GM21367 (cell line): Measurements from ENCODE around the gene CFAP58.

Source experiments
- ATAC-seq: cut with Tn5 transposase; IDR thresholded peaks from one replicate; pipeline ENCODE4 v1.9.1; 2021; ENCODE audit not compliant: unreplicated experiment

CFAP58 gene

GRCh38 chr10:104321725-104322415 lies 31.8 kb upstream of the CFAP58 start:
- peak; percentile 3 for ATAC-seq

- ATAC-seq, result peak; percentile 30
Observed at GRCh38 chr10:104322416-104322782, 31.2 kb upstream of the CFAP58 start.

GRCh38 chr10:104323085-104323484 lies 30.5 kb upstream of the CFAP58 start:
- ATAC-seq, result no peak

- ATAC-seq, result no peak
Observed at GRCh38 chr10:104323760-104324201, 29.9 kb upstream of the CFAP58 start.

- ATAC-seq, result no peak
Observed at GRCh38 chr10:104324221-104324686, 29.4 kb upstream of the CFAP58 start.

GRCh38 chr10:104324931-104325330 lies 28.7 kb upstream of the CFAP58 start:
- no peak for ATAC-seq

- no peak for ATAC-seq
Observed at GRCh38 chr10:104325436-104326435, 27.9 kb upstream of the CFAP58 start.

GRCh38 chr10:104326991-104327610 lies 26.5 kb upstream of the CFAP58 start:
- ATAC-seq, result no peak

- ATAC-seq, result no peak
Observed at GRCh38 chr10:104327745-104328645, 25.6 kb upstream of the CFAP58 start.

GRCh38 chr10:104328646-104328895 lies 25.1 kb upstream of the CFAP58 start:
- ATAC-seq, result no peak

- peak; percentile 44 for ATAC-seq
Observed at GRCh38 chr10:104328896-104329710, 24.5 kb upstream of the CFAP58 start.

- no peak for ATAC-seq
Observed at GRCh38 chr10:104329735-104330134, 23.9 kb upstream of the CFAP58 start.

GRCh38 chr10:104330168-104331110 lies 23.2 kb upstream of the CFAP58 start:
- no peak for ATAC-seq

- no peak for ATAC-seq
Observed at GRCh38 chr10:104331208-104331838, 22.3 kb upstream of the CFAP58 start.

GRCh38 chr10:104332243-104333031 lies 21.2 kb upstream of the CFAP58 start:
- ATAC-seq, result no peak

GRCh38 chr10:104333032-104333727 lies 20.5 kb upstream of the CFAP58 start:
- ATAC-seq, result no peak
